Spleen (tissue), 11 donors: ENCODE measurements around the gene ZNF292. TPM values are rescaled to one million over a fixed set of nuclear protein-coding genes. Genes with fewer than 3 reads are reported as not detected.
A peak's percentile ranks its signal among the peaks of the same experiment; 100 is the strongest.

Experiments used
- DNase-seq: peaks from one replicate; pipeline ENCODE4 v3.0.0-alpha.2; 2020
- H3K27ac ChIP-seq, 8 donors: fragments of 200-600 bp; sonication (generic) in 7 of 8; 1 replicate in 4 of 8; 2 replicates in 4 of 8; pipeline versions ENCODE4 v1.5.0 to v1.8.0; 2016 to 2021; ENCODE audit warnings: inconsistent platforms in 4 of 8, mild to moderate bottlenecking in 4 of 8, moderate library complexity in 1 of 8
- H3K27me3 ChIP-seq, 7 donors: fragments of 200-600 bp; sonication (generic) in 6 of 7; replicated peaks in 1 of 7; 1 replicate in 4 of 7; 2 replicates in 3 of 7; pipeline versions ENCODE4 v1.5.0 to v1.8.0; 2016 to 2021; ENCODE audit warnings: inconsistent platforms in 3 of 7, mild to moderate bottlenecking in 1 of 7
- H3K36me3 ChIP-seq, 6 donors: fragments of 200-600 bp; sonication (generic) in 5 of 6; 1 replicate in 4 of 6; 2 replicates in 2 of 6; pipeline versions ENCODE4 v1.5.0 to v1.8.0; 2016 to 2021; ENCODE audit warnings: inconsistent platforms in 2 of 6
- H3K4me1 ChIP-seq, 6 donors: fragments of 200-600 bp; sonication (generic) in 5 of 6; 1 replicate in 3 of 6; 2 replicates in 3 of 6; pipeline versions ENCODE4 v1.5.0 to v1.8.0; 2016 to 2021; ENCODE audit warnings: inconsistent platforms in 3 of 6
- H3K4me3 ChIP-seq, 8 donors: fragments of 200-600 bp; sonication (generic) in 7 of 8; 1 replicate in 4 of 8; 2 replicates in 4 of 8; pipeline versions ENCODE4 v1.5.0 to v1.8.0; 2016 to 2021; ENCODE audit warnings: inconsistent platforms in 4 of 8, mild to moderate bottlenecking in 4 of 8, moderate library complexity in 2 of 8
- H3K9me3 ChIP-seq, 8 donors: fragments of 200-600 bp; sonication (generic) in 7 of 8; 1 replicate in 4 of 8; 2 replicates in 4 of 8; pipeline versions ENCODE4 v1.5.0 to v1.8.0; 2016 to 2021; ENCODE audit warnings: inconsistent platforms in 4 of 8
- POLR2A ChIP-seq, 3 donors: fragments of 450-650 bp; IDR thresholded peaks; one replicate each; pipeline ENCODE4 v1.5.1; 2017; ENCODE audit warnings: antibody characterized with exemption in 3 of 3, mild to moderate bottlenecking in 1 of 3
- POLR2AphosphoS5 ChIP-seq, 3 donors: sonication (generic); formaldehyde crosslinking; IDR thresholded peaks; one replicate each; pipeline ENCODE4 v1.5.1; 2017; ENCODE audit warnings: antibody characterized with exemption in 3 of 3
- WGBS, 5 donors: extraction: QIAGEN DNeasy Blood & Tissue Kit in 3 of 5; methylation state at CpG; one replicate each; pipeline versions ENCODE4 v1.1.5 to v1.1.7; 2013 to 2018; 5-methylcytosine and 5-hydroxymethylcytosine counted together
- intact Hi-C: fragments of 100-400 bp; cut with DNase I; formaldehyde crosslinking; loops from one replicate; pipeline ENCODE4 v1.15.0; 2023; ENCODE audit warnings: low total_unique reads
- polyA plus RNA-seq, 3 donors: library from polyadenylated mRNA; stranded (reverse); fragments of 200-250 nt; gene quantifications; one replicate each; pipeline ENCODE4 v1.2.1, GENCODE V29; 2013
- total RNA-seq, 7 donors: library from RNA; depleted of rRNA in 3 of 7; stranded (reverse); fragments of >200 nt in 3 of 7; fragmentation: NEBNext Ultra II Directional in 4 of 7; extraction: Animal tissue kit (Norgen Biotek cat#: 25700) in 4 of 7; gene quantifications; one replicate each; pipeline versions ENCODE4 v1.1.0 to v1.2.1, GENCODE V29; 2016 to 2021
- TF ChIP-seq, protein P1 (sequence below), 11 experiments: fragments of 200-600 bp in 7 of 11; fragments of 450-650 bp in 4 of 11; sonication (generic) in 4 of 11; IDR thresholded peaks in 8 of 11; conservative IDR thresholded peaks in 3 of 11; 1 replicate in 7 of 11; 2 replicates in 4 of 11; pipeline versions ENCODE4 v1.4.0 to v1.8.0; 2016 to 2021; ENCODE audit warnings: antibody characterized with exemption in 11 of 11, inconsistent platforms in 4 of 11, mild to moderate bottlenecking in 1 of 11
- donor health status: healthy with polysubstance abuse.
- donor health status: DM: no; HTN: no; CAD: no; lungs with moderate emphysema.
- donor health status: DM: no; HTN: no; CAD: no.
- donor health status: Bipolar disorder and iron deficiency.
- donor health status: healthy.
- donor health status: DM: no; HTN: no; CAD: no.
- donor health status: DM: yes; HTN: yes; CAD: no.

The ZNF292 gene
- total and polyA plus RNA-seq, 10 donors = 5.1 to 76.2 (median 50.2) TPM

DNA sequence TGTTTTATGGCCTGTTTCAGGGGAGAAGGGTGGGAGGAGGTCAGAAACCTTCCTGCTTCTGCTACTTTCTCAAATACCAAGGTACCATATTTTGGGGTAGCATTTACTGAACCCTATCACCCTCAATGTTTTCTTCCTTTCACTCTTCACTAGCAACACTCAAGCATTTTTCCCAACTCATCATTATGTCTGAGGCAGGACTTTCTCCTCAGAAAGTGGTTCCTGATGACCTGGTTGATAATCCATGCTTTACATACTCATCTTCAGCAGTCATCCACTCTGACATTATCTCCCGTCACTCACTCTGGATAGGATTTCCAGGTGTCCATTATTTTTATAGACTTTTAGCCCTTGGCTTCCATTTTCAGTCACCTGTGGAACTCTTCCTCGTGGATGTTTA lies 21.1 kb downstream of the ZNF292 start:
- Histone ChIP-seq H3K9me3 (no peaks in the 10 kb centered on the region), H3K36me3 (peaks cover 0 to 24% (median 0%) of the 10 kb centered on the region in 6 donors), H3K27ac (no peak overlapping the region), H3K4me3 (no peak overlapping the region), H3K27me3 (no peaks in the 10 kb centered on the region), H3K4me1 (peaks cover 18 to 90% (median 52%) of the 10 kb centered on the region in 6 donors)
- DNase-seq = no peak
- 90 to 100% (median 96%) methylated on average over 2 of the region's 2 CpGs for WGBS, 5 donors
- TF ChIP-seq, protein P1, sequence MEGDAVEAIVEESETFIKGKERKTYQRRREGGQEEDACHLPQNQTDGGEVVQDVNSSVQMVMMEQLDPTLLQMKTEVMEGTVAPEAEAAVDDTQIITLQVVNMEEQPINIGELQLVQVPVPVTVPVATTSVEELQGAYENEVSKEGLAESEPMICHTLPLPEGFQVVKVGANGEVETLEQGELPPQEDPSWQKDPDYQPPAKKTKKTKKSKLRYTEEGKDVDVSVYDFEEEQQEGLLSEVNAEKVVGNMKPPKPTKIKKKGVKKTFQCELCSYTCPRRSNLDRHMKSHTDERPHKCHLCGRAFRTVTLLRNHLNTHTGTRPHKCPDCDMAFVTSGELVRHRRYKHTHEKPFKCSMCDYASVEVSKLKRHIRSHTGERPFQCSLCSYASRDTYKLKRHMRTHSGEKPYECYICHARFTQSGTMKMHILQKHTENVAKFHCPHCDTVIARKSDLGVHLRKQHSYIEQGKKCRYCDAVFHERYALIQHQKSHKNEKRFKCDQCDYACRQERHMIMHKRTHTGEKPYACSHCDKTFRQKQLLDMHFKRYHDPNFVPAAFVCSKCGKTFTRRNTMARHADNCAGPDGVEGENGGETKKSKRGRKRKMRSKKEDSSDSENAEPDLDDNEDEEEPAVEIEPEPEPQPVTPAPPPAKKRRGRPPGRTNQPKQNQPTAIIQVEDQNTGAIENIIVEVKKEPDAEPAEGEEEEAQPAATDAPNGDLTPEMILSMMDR (IDR thresholded peaks at IDR 0.05 in 8 of 11, conservative IDR thresholded peaks at IDR 0.05 in 3 of 11) = no peak
- no peak for TF ChIP-seq POLR2A (IDR thresholded peaks at IDR 0.05)
- TF ChIP-seq POLR2AphosphoS5 (IDR thresholded peaks at IDR 0.05) = no peak
- intact Hi-C loops = no loop called here

GRCh38 chr6:87180105-87180728 lies 24.9 kb downstream of the ZNF292 start:
- 89 to 97% (median 94%) methylated on average over 7 of the region's 7 CpGs for WGBS, 5 donors

DNA sequence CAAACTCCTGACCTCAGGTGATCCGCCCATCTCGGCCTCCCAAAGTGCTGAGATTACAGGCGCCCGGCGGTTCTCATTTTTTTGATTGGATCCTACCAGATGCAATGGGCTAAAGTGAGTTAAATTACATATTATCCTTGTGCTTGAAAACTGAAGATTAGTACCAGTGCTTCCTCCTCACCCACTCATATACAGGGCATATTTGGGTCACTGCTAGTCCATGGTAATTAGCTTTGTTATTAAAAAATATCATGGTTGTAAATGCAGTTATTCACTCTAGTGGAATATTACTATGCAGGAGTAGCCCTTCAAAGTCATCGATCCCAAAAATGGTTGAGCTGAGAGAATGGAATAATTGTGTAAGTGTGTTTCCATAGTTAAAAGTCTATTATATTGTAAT lies 26.5 kb downstream of the ZNF292 start:
- H3K4me1 ChIP-seq = peaks cover 0 to 82% (median 31%) of the 10 kb centered on the region in 6 donors
- 85 to 93% (median 90%) methylated on average over 6 of the region's 6 CpGs for WGBS, 5 donors
- intact Hi-C loops = no loop called here
- no peak for DNase-seq
- peak overlapping the region in 2 of 8 donors; percentile 3 to 4 for H3K27ac ChIP-seq
- H3K36me3 ChIP-seq = peaks cover 0 to 43% (median 0%) of the 10 kb centered on the region in 6 donors
- no peaks in the 10 kb centered on the region for H3K27me3 ChIP-seq
- H3K9me3 ChIP-seq = no peaks in the 10 kb centered on the region
- H3K4me3 ChIP-seq = no peak overlapping the region
- TF ChIP-seq, protein P1 (IDR thresholded peaks at IDR 0.05 in 8 of 11, conservative IDR thresholded peaks at IDR 0.05 in 3 of 11) = no peak
- no peak for TF ChIP-seq POLR2A (IDR thresholded peaks at IDR 0.05)
- TF ChIP-seq POLR2AphosphoS5 (IDR thresholded peaks at IDR 0.05) = no peak

More at GRCh38 chr6:87180105-87180728, 24.9 kb downstream of the ZNF292 start:
- no peaks in the 10 kb centered on the region for H3K27me3 ChIP-seq
- no peak for TF ChIP-seq POLR2AphosphoS5 (IDR thresholded peaks at IDR 0.05)
- no peak for TF ChIP-seq POLR2A (IDR thresholded peaks at IDR 0.05)
- TF ChIP-seq, protein P1 (IDR thresholded peaks at IDR 0.05 in 8 of 11, conservative IDR thresholded peaks at IDR 0.05 in 3 of 11) = no peak
- no peaks in the 10 kb centered on the region for H3K9me3 ChIP-seq
- intact Hi-C loops = no loop called here
- no peak overlapping the region for H3K27ac ChIP-seq
- peaks cover 0 to 33% (median 0%) of the 10 kb centered on the region in 6 donors for H3K36me3 ChIP-seq
- H3K4me1 ChIP-seq = peaks cover 0 to 89% (median 36%) of the 10 kb centered on the region in 6 donors
- H3K4me3 ChIP-seq = no peak overlapping the region
- no peak for DNase-seq

GRCh38 chr6:87182321-87182720 lies 27.0 kb downstream of the ZNF292 start:
- Histone ChIP-seq H3K27me3 (no peaks in the 10 kb centered on the region), H3K36me3 (peaks cover 0 to 41% (median 0%) of the 10 kb centered on the region in 6 donors), H3K4me1 (peaks cover 0 to 82% (median 31%) of the 10 kb centered on the region in 6 donors), H3K4me3 (no peak overlapping the region), H3K27ac (peak overlapping the region in 2 of 8 donors; percentile 3 to 4), H3K9me3 (no peaks in the 10 kb centered on the region)
- TF ChIP-seq POLR2A (IDR thresholded peaks at IDR 0.05) = no peak
- TF ChIP-seq, protein P1 (IDR thresholded peaks at IDR 0.05 in 8 of 11, conservative IDR thresholded peaks at IDR 0.05 in 3 of 11) = no peak
- no peak for TF ChIP-seq POLR2AphosphoS5 (IDR thresholded peaks at IDR 0.05)
- intact Hi-C loops = no loop called here
- 48 to 57% (median 54%) methylated on average over 2 of the region's 2 CpGs for WGBS, 5 donors
- no peak for DNase-seq
